ENCODE measurements around the gene FBN3.

The FBN3 gene

DNA sequence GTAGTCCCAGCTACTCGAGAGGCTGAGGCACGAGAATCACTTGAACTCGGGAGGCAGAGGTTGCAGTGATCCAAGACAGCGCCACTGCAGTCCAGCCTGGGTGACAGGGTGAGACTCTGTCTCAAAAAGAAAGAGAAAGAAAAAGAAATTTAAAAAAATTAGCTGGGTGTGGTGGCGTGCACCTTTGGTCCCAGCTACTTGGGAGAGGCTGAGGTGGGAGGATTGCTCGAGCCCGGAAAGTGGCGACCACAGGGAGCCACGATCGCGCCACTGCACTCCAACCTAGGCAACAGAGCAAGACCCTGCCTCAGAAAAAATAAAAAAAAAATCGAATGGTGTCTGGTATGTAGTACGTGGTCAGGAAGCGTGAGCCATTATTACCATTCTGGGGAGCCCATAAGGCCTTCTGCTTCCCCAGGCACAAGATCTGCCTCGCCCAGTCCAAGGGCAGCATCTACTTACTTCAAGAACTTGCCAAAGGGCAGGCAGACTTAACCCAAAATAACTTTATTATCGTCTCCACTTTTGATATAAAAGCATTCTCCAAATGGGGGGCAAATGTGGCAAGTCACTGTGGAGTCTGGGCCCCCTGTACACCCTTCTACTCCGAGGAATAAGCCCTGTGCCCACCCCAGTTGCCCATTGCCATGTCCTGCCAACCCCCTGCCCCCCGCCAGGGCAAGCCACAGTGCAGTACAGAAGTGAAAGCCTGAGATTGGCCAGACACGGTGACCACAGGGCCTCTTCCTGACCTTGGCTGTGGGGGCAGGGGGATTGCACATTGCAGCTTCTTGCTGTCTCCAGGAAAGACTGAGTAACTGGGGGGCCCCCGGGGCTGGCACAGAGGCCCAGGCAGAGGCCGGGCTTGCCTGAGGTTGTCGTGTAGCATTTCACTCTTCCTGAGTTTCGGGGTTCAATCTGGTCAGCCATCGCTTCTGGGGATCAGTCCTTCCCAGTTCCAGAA lies 84.2 kb downstream of the FBN3 start:
- no peak overlapping the region for H2BK15ac ChIP-seq (replicated peaks; ENCODE audit: low read depth)
- H3K56ac ChIP-seq (ENCODE audit: low read length), result no peak overlapping the region
- H3K9ac ChIP-seq (ENCODE audit: low read length), result no peak overlapping the region
- no peak overlapping the region for H4K8ac ChIP-seq (ENCODE audit: low read depth, low read length)
- no peak overlapping the region for H3K4me2 ChIP-seq (ENCODE audit: low read length)
- no peaks in the 10 kb centered on the region for H3K4me1 ChIP-seq (ENCODE audit: control insufficient read depth, low read depth, low read length)
- H3K4ac ChIP-seq (ENCODE audit: low read depth, low read length), result no peak overlapping the region
- H3K27me3 ChIP-seq (ENCODE audit: insufficient read depth, low read length, poor library complexity), result no peaks in the 10 kb centered on the region
- no peak overlapping the region for H4K5ac ChIP-seq (ENCODE audit: low read length)
- no peak overlapping the region for H3K27ac ChIP-seq (ENCODE audit: low read depth, low read length)
- no peaks in the 10 kb centered on the region for H3K36me3 ChIP-seq (ENCODE audit: control insufficient read depth, insufficient read depth, low read length)
- H3K18ac ChIP-seq (ENCODE audit: low read length), result no peak overlapping the region
- no CpG with 5 or more reads among the region's 24 CpGs for WGBS (ENCODE audit: extremely low coverage, insufficient coverage, low lambda C conversion rate)
- no peaks in the 10 kb centered on the region for H3K79me2 ChIP-seq (ENCODE audit: control insufficient read depth, insufficient read depth, low read length)
- no peaks in the 10 kb centered on the region for H3K79me1 ChIP-seq (ENCODE audit: low read length)
- no peak for DNase-seq
- no peak overlapping the region for H2BK5ac ChIP-seq (ENCODE audit: low read length)
- no peak overlapping the region for H3K4me3 ChIP-seq (ENCODE audit: low read length)
- H2AK5ac ChIP-seq (ENCODE audit: low read length), result no peak overlapping the region
- H3K23ac ChIP-seq (ENCODE audit: low read length), result no peak overlapping the region
- H2BK120ac ChIP-seq (ENCODE audit: low read depth, low read length), result no peak overlapping the region

DNA sequence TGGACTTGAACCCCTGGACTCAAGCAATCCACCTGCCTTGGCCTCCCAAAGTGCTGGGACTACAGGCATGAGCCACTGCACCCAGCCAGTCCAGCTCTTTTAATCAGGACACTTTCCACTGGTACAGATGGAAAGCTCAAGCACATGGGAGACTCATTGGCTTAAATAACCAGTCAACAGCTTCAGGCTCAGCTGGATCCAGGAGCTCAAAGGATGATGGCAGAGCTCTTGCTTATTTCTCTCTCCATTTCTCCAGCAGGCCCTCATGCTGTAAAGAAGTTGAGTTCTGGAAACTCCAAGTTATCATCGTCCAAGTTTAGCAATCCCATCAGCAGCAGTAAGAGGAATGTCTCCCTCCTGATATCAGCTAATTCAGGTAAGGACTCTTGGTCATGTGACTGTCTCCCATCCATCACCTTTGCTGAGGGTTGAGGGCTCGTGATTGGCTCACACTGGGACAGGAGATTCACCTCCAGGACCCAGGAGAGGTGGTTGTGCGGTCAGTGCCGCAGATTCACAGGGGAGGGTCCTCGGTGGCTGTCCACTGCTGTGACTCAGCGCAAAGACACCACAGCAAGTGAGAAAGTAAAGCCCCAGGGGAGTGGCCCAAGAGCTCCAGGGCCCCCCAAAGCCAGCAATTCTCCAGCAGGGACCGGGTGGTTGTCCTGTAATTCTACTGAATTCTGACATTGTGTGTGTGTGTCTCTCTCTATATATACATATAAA lies 91.7 kb downstream of the FBN3 start:
- H3K23ac ChIP-seq (ENCODE audit: low read length), result no peak overlapping the region
- no CpG with 5 or more reads among the region's 7 CpGs for WGBS (ENCODE audit: extremely low coverage, insufficient coverage, low lambda C conversion rate)
- no peaks in the 10 kb centered on the region for H3K27me3 ChIP-seq (ENCODE audit: insufficient read depth, low read length, poor library complexity)
- no peak overlapping the region for H4K8ac ChIP-seq (ENCODE audit: low read depth, low read length)
- H3K4me3 ChIP-seq (ENCODE audit: low read length), result no peak overlapping the region
- H3K4ac ChIP-seq (ENCODE audit: low read depth, low read length), result no peak overlapping the region
- no peaks in the 10 kb centered on the region for H3K4me1 ChIP-seq (ENCODE audit: control insufficient read depth, low read depth, low read length)
- H3K79me1 ChIP-seq (ENCODE audit: low read length), result no peaks in the 10 kb centered on the region
- no peak overlapping the region for H2BK15ac ChIP-seq (replicated peaks; ENCODE audit: low read depth)
- H2BK5ac ChIP-seq (ENCODE audit: low read length), result no peak overlapping the region
- H3K36me3 ChIP-seq (ENCODE audit: control insufficient read depth, insufficient read depth, low read length), result no peaks in the 10 kb centered on the region
- H3K79me2 ChIP-seq (ENCODE audit: control insufficient read depth, insufficient read depth, low read length), result no peaks in the 10 kb centered on the region
- H2AK5ac ChIP-seq (ENCODE audit: low read length), result no peak overlapping the region
- no peak overlapping the region for H3K27ac ChIP-seq (ENCODE audit: low read depth, low read length)
- H3K56ac ChIP-seq (ENCODE audit: low read length), result no peak overlapping the region
- no peak overlapping the region for H3K18ac ChIP-seq (ENCODE audit: low read length)
- no peak overlapping the region for H3K9ac ChIP-seq (ENCODE audit: low read length)
- H2BK120ac ChIP-seq (ENCODE audit: low read depth, low read length), result no peak overlapping the region
- DNase-seq, result no peak
- H4K5ac ChIP-seq (ENCODE audit: low read length), result no peak overlapping the region
- no peak overlapping the region for H3K4me2 ChIP-seq (ENCODE audit: low read length)

DNA sequence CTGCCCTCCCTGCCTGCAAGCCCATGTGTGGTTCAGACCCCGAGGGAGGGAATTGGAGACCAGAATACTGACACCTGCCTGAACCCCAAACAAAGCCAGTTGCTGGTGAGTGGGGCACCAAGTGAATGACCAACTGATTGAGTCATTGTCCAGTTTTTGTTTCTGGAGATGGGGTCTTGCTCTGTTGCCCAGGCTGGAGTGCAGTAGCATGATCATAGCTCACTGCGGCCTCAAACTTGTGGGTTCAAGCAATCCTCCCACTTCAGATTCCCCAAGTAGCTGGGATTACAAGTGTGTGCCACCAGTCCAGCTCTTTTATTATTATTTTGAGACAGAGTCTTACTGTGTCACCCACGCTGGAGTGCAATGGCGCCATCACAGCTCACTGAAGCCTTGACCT lies 92.9 kb downstream of the FBN3 start:
- no peak overlapping the region for H3K27ac ChIP-seq (ENCODE audit: low read depth, low read length)
- H4K5ac ChIP-seq (ENCODE audit: low read length), result no peak overlapping the region
- H2BK5ac ChIP-seq (ENCODE audit: low read length), result no peak overlapping the region
- H4K8ac ChIP-seq (ENCODE audit: low read depth, low read length), result no peak overlapping the region
- H3K18ac ChIP-seq (ENCODE audit: low read length), result no peak overlapping the region
- no peak overlapping the region for H3K4me2 ChIP-seq (ENCODE audit: low read length)
- H3K56ac ChIP-seq (ENCODE audit: low read length), result no peak overlapping the region
- no peaks in the 10 kb centered on the region for H3K36me3 ChIP-seq (ENCODE audit: control insufficient read depth, insufficient read depth, low read length)
- no peak overlapping the region for H3K4me3 ChIP-seq (ENCODE audit: low read length)
- WGBS (ENCODE audit: extremely low coverage, insufficient coverage, low lambda C conversion rate), result no CpG with 5 or more reads among the region's 4 CpGs
- H3K79me1 ChIP-seq (ENCODE audit: low read length), result no peaks in the 10 kb centered on the region
- DNase-seq, result no peak
- H3K79me2 ChIP-seq (ENCODE audit: control insufficient read depth, insufficient read depth, low read length), result no peaks in the 10 kb centered on the region
- no peak overlapping the region for H3K23ac ChIP-seq (ENCODE audit: low read length)
- H2AK5ac ChIP-seq (ENCODE audit: low read length), result no peak overlapping the region
- no peak overlapping the region for H3K4ac ChIP-seq (ENCODE audit: low read depth, low read length)
- H2BK15ac ChIP-seq (replicated peaks; ENCODE audit: low read depth), result no peak overlapping the region
- no peak overlapping the region for H3K9ac ChIP-seq (ENCODE audit: low read length)
- H3K27me3 ChIP-seq (ENCODE audit: insufficient read depth, low read length, poor library complexity), result no peaks in the 10 kb centered on the region
- H3K4me1 ChIP-seq (ENCODE audit: control insufficient read depth, low read depth, low read length), result no peaks in the 10 kb centered on the region
- H2BK120ac ChIP-seq (ENCODE audit: low read depth, low read length), result no peak overlapping the region

DNA sequence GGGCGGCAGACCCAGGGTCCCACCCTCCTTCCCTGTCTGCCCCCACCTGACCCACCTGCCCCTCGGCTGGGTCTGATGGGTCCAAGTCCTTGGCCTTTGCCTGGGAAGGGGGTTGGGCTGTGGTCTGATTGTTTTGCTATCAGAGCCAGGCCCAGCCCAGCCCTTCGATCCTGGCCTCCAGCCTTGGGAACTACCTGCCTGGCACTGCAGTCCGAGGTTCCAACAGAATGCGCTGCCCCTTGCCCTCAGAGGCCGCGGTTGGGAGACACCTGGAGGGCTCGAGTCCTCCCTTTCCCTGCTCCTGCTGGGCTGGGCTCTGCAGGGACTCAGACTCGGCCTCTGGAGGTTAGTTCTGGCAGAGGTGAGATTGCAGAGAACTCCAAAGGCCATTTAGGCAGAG lies 95.2 kb downstream of the FBN3 start:
- Histone ChIP-seq H4K5ac (ENCODE audit: low read length) (no peak overlapping the region), H3K18ac (ENCODE audit: low read length) (no peak overlapping the region), H3K23ac (ENCODE audit: low read length) (no peak overlapping the region), H3K9ac (ENCODE audit: low read length) (no peak overlapping the region), H4K8ac (ENCODE audit: low read depth, low read length) (no peak overlapping the region), H3K4ac (ENCODE audit: low read depth, low read length) (no peak overlapping the region), H3K79me1 (ENCODE audit: low read length) (no peaks in the 10 kb centered on the region), H3K27ac (ENCODE audit: low read depth, low read length) (no peak overlapping the region), H2BK5ac (ENCODE audit: low read length) (no peak overlapping the region), H3K27me3 (ENCODE audit: insufficient read depth, low read length, poor library complexity) (no peaks in the 10 kb centered on the region), H3K4me2 (ENCODE audit: low read length) (no peak overlapping the region), H3K4me3 (ENCODE audit: low read length) (no peak overlapping the region), H3K36me3 (ENCODE audit: control insufficient read depth, insufficient read depth, low read length) (no peaks in the 10 kb centered on the region), H2AK5ac (ENCODE audit: low read length) (no peak overlapping the region), H3K4me1 (ENCODE audit: control insufficient read depth, low read depth, low read length) (no peaks in the 10 kb centered on the region), H3K56ac (ENCODE audit: low read length) (no peak overlapping the region), H2BK120ac (ENCODE audit: low read depth, low read length) (no peak overlapping the region), H2BK15ac (replicated peaks; ENCODE audit: low read depth) (no peak overlapping the region), H3K79me2 (ENCODE audit: control insufficient read depth, insufficient read depth, low read length) (no peaks in the 10 kb centered on the region)
- no CpG with 5 or more reads among the region's 9 CpGs for WGBS (ENCODE audit: extremely low coverage, insufficient coverage, low lambda C conversion rate)
- DNase-seq, result no peak

DNA sequence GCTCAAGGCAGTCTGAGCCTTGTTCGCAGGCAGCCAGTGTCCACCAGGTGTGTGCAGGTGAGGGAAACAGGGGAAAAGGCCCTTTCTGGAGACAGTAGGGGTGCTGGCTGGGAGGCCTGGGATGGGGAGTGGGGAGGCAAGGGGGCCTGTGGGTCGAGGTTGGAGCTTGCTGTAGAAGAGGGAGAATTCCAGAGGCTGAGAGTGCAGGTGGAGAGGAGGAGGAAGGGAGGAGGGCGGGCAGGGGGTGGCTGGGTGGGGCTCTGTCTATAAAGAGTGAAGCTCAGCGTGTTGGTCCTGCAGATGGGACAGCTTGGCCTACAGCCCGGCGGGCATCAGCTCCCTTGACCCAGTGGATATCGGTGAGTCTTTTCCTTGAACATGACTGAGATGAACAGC lies 96.9 kb downstream of the FBN3 start, which contains the start of gene CCL25:
Gene CCL25 (plus strand): TSS at position 297 of the 396 bp plus-strand sequence. CDS start 290 bp downstream, outside the sequence.
- H3K79me1 ChIP-seq (ENCODE audit: low read length), result no peaks in the 10 kb centered on the region
- H2AK5ac ChIP-seq (ENCODE audit: low read length), result no peak within 1 kb of the TSS
- no peak within 1 kb of the TSS for H3K4me3 ChIP-seq (ENCODE audit: low read length)
- no peak within 1 kb of the TSS for H2BK15ac ChIP-seq (replicated peaks; ENCODE audit: low read depth)
- WGBS (ENCODE audit: extremely low coverage, insufficient coverage, low lambda C conversion rate), result no CpG with 5 or more reads among the region's 7 CpGs
- no peak within 1 kb of the TSS for H3K9ac ChIP-seq (ENCODE audit: low read length)
- no peak within 1 kb of the TSS for H4K5ac ChIP-seq (ENCODE audit: low read length)
- H4K8ac ChIP-seq (ENCODE audit: low read depth, low read length), result no peak within 1 kb of the TSS
- H3K27me3 ChIP-seq (ENCODE audit: insufficient read depth, low read length, poor library complexity), result no peaks in the 10 kb centered on the region
- no peak within 1 kb of the TSS for H2BK120ac ChIP-seq (ENCODE audit: low read depth, low read length)
- H3K79me2 ChIP-seq (ENCODE audit: control insufficient read depth, insufficient read depth, low read length), result no peaks in the 10 kb centered on the region
- no peak within 1 kb of the TSS for H3K56ac ChIP-seq (ENCODE audit: low read length)
- H3K18ac ChIP-seq (ENCODE audit: low read length), result no peak within 1 kb of the TSS
- DNase-seq, result no peak
- H3K4me2 ChIP-seq (ENCODE audit: low read length), result no peak within 1 kb of the TSS
- H3K4ac ChIP-seq (ENCODE audit: low read depth, low read length), result no peak within 1 kb of the TSS
- no peak within 1 kb of the TSS for H2BK5ac ChIP-seq (ENCODE audit: low read length)
- H3K36me3 ChIP-seq (ENCODE audit: control insufficient read depth, insufficient read depth, low read length), result no peaks in the 10 kb centered on the region
- no peak within 1 kb of the TSS for H3K23ac ChIP-seq (ENCODE audit: low read length)
- no peak within 1 kb of the TSS for H3K27ac ChIP-seq (ENCODE audit: low read depth, low read length)
- H3K4me1 ChIP-seq (ENCODE audit: control insufficient read depth, low read depth, low read length), result no peaks in the 10 kb centered on the region

All from mesendoderm (in vitro differentiated cells).